ENCODE data around the gene ZNF93.

The ZNF93 gene

DNA sequence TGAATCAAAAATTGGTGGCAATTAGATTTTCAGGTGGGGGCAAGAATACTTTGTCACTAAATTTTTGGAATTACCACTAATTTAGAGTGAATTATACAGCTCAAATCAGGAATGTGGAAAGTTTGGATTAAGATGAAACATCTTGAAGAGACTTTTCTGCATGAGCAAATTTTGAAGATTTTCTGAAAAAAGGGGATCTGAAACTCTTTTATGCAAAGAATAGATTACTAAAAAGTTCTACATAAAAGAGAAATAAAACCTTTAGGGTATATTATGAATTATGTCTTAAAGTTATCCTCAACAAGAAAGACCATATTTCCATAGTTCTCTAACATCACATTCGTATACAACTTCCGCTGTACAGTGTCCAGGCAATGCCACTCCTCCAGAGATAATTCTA lies 36.7 kb downstream of the ZNF93 start:
- H3K9me3 ChIP-seq (ENCODE audit: severe bottlenecking): peaks cover 28% of the 10 kb centered on the region
- DNase-seq: no peak
- no peaks in the 10 kb centered on the region for H3K27me3 ChIP-seq (ENCODE audit: insufficient read depth, low read depth, severe bottlenecking)
- TF ChIP-seq, protein P1, sequence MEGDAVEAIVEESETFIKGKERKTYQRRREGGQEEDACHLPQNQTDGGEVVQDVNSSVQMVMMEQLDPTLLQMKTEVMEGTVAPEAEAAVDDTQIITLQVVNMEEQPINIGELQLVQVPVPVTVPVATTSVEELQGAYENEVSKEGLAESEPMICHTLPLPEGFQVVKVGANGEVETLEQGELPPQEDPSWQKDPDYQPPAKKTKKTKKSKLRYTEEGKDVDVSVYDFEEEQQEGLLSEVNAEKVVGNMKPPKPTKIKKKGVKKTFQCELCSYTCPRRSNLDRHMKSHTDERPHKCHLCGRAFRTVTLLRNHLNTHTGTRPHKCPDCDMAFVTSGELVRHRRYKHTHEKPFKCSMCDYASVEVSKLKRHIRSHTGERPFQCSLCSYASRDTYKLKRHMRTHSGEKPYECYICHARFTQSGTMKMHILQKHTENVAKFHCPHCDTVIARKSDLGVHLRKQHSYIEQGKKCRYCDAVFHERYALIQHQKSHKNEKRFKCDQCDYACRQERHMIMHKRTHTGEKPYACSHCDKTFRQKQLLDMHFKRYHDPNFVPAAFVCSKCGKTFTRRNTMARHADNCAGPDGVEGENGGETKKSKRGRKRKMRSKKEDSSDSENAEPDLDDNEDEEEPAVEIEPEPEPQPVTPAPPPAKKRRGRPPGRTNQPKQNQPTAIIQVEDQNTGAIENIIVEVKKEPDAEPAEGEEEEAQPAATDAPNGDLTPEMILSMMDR (IDR thresholded peaks at IDR 0.05; ENCODE audit: low read depth, low read length): no peak
- H3K27ac ChIP-seq: no peak overlapping the region
- peaks cover 26% of the 10 kb centered on the region for H3K36me3 ChIP-seq
- no peak overlapping the region for H3K4me3 ChIP-seq (ENCODE audit: low read depth, low read length)

DNA sequence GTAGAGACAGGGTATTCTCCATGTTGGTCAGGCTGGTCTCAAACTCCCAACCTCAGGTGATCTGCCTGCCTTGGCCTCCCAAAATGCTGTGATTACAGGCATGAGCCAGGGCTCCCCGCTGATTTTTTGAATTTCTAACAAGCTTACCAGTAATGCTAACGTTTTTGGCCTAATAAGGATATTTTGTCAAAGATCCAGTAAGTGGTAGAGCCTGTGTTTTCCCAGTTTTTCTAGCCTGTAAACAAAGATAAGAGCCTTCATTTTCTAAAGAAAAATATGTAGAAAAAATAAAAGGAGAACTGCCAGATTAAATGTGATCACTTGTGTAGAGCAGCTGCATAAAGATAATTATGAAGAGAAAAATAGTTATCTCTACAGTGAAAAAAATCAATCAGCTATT lies 37.7 kb downstream of the ZNF93 start:
- TF ChIP-seq, protein P1 (IDR thresholded peaks at IDR 0.05; ENCODE audit: low read depth, low read length): no peak
- Histone ChIP-seq H3K4me3 (ENCODE audit: low read depth, low read length) (no peak overlapping the region), H3K27me3 (ENCODE audit: insufficient read depth, low read depth, severe bottlenecking) (no peaks in the 10 kb centered on the region), H3K36me3 (peaks cover 16% of the 10 kb centered on the region), H3K27ac (no peak overlapping the region), H3K9me3 (ENCODE audit: severe bottlenecking) (peaks cover 24% of the 10 kb centered on the region)
- no peak for DNase-seq

DNA sequence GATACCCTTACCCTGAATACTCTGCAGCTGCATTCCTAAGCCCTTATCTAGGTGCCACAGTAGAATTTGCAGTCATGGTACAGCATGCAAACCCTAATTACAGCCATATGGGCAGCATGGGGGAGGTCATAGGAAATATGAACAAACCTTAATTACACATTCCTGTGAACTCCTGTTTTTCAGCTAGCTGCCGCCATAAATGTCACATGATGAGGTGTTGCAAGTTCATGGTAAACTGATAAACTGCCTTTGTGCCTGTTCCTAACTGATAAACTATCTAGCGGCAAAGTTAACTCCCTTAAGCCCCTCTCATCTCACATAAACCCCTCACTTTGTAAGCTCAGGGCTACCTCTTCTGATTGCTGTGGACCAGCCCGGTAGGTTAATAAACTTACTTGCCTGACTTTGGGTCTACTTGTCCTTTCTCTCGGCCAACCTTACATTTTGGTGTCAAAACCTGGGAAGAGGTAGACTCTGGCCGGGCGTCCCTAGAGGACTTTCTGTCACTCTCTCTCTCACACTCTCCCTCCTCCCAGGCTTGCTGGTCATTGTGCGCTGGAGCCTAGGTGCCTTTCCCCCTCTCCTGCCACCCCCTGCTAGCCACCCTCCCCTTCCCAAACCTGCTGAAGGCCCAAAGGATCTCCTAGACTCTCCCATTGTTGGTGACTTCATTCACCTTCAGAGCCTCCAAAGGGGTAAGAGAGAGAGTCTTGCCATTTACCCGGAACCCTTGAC lies 43.3 kb downstream of the ZNF93 start:
- H3K9me3 ChIP-seq (ENCODE audit: severe bottlenecking): peaks cover 5% of the 10 kb centered on the region
- no peak overlapping the region for H3K4me3 ChIP-seq (ENCODE audit: low read depth, low read length)
- no peak for DNase-seq
- no peaks in the 10 kb centered on the region for H3K36me3 ChIP-seq
- H3K27ac ChIP-seq: no peak overlapping the region
- TF ChIP-seq, protein P1 (IDR thresholded peaks at IDR 0.05; ENCODE audit: low read depth, low read length): no peak
- no peaks in the 10 kb centered on the region for H3K27me3 ChIP-seq (ENCODE audit: insufficient read depth, low read depth, severe bottlenecking)

DNA sequence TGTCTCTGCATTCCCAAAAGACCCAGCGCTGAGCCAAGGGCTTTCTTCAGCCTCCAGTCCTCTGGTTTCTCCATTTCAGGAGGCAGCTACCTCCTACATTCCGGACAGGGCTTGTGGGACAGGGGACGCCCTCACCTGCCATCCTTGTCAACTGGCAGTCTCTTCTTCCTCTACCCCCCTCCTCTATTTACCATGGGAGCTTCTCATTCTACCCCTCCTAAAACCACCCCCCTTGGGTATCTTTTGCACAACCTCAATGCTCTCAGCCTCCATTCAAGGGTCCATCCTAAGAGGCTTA lies 43.8 kb downstream of the ZNF93 start:
- TF ChIP-seq, protein P1 (IDR thresholded peaks at IDR 0.05; ENCODE audit: low read depth, low read length): no peak
- Histone ChIP-seq H3K4me3 (ENCODE audit: low read depth, low read length) (no peak overlapping the region), H3K27me3 (ENCODE audit: insufficient read depth, low read depth, severe bottlenecking) (no peaks in the 10 kb centered on the region), H3K9me3 (ENCODE audit: severe bottlenecking) (peaks cover 5% of the 10 kb centered on the region), H3K36me3 (no peaks in the 10 kb centered on the region), H3K27ac (no peak overlapping the region)
- DNase-seq: no peak

DNA sequence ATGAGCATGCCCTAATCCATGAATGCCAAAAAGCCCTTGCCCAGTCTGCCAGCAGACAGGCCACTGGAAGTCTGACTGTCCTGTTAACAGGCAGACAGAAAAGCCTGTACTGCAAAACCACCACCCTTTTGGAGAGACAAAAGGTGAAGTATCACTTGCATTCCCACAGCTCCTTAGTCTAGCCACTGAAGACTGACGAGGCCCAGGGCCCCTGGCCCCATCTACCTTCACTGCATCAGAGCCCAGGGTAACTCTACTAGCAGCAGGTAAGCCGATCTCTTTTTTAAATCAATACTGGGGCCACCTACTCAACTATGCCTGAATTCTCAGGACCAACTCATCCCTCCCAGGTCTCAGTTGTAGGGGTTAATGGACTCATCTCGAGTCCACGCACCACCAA lies 45.5 kb downstream of the ZNF93 start:
- Histone ChIP-seq H3K4me3 (ENCODE audit: low read depth, low read length) (no peak overlapping the region), H3K9me3 (ENCODE audit: severe bottlenecking) (peaks cover 5% of the 10 kb centered on the region), H3K27me3 (ENCODE audit: insufficient read depth, low read depth, severe bottlenecking) (no peaks in the 10 kb centered on the region), H3K27ac (no peak overlapping the region), H3K36me3 (no peaks in the 10 kb centered on the region)
- DNase-seq: no peak
- TF ChIP-seq, protein P1 (IDR thresholded peaks at IDR 0.05; ENCODE audit: low read depth, low read length): no peak

DNA sequence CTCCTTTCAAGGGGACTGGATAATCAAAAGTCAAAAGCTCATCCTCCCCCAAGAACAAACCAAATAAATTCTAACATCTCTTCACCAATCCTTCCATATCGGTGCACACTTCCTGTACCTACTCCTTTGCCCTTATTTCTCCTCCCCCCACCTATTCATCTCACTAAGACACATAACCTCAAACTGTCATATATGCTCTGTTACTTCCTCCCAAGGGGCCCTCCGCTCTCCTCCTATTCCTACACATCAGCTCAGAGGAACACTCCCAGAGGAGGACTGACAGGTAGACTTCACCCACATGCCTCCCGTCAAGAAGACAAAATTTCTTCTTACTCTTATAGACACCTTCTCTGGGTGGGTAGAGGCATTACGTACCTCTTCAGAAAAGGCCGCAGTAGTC lies 48.1 kb downstream of the ZNF93 start:
- Histone ChIP-seq H3K4me3 (ENCODE audit: low read depth, low read length) (no peak overlapping the region), H3K27me3 (ENCODE audit: insufficient read depth, low read depth, severe bottlenecking) (no peaks in the 10 kb centered on the region), H3K9me3 (ENCODE audit: severe bottlenecking) (peaks cover 5% of the 10 kb centered on the region), H3K27ac (no peak overlapping the region), H3K36me3 (no peaks in the 10 kb centered on the region)
- TF ChIP-seq, protein P1 (IDR thresholded peaks at IDR 0.05; ENCODE audit: low read depth, low read length): no peak
- DNase-seq: no peak
